Right atrium auricular region (tissue), 2 donors: ENCODE data around the gene SALL1. TPM values are rescaled to one million over a fixed set of nuclear protein-coding genes. Genes with fewer than 3 reads are reported as not detected.

Source experiments
- DNase-seq: peaks from one replicate; pipeline ENCODE4 v3.0.0-alpha.2; 2019; ENCODE audit warnings: low spot score
- H3K27ac ChIP-seq, 2 donors: fragments of 200-600 bp; sonication (generic); 1 replicate in 1 of 2; 2 replicates in 1 of 2; pipeline ENCODE4 v1.5.1; 2016 to 2019
- H3K27me3 ChIP-seq, 2 donors: fragments of 200-600 bp; sonication (generic); one replicate each; pipeline versions ENCODE4 v1.5.1 to v1.6.0; 2017 to 2019
- H3K36me3 ChIP-seq: fragments of 200-600 bp; sonication (generic); one replicate; pipeline ENCODE4 v1.5.1; 2016
- H3K4me1 ChIP-seq, 2 donors: fragments of 200-600 bp; sonication (generic); one replicate each; pipeline versions ENCODE4 v1.5.1 to v1.6.0; 2017 to 2019
- H3K4me3 ChIP-seq, 2 donors: fragments of 200-600 bp; sonication (generic); 1 replicate in 1 of 2; 2 replicates in 1 of 2; pipeline ENCODE4 v1.5.1; 2017 to 2019; ENCODE audit warnings: mild to moderate bottlenecking in 1 of 2, moderate library complexity in 1 of 2
- H3K9me3 ChIP-seq, 2 donors: fragments of 200-600 bp; sonication (generic); one replicate each; pipeline ENCODE4 v1.5.1; 2019
- CTCF ChIP-seq, 2 donors: fragments of 200-600 bp; sonication (generic); IDR thresholded peaks; one replicate each; pipeline ENCODE4 v1.5.1; 2019; ENCODE audit warnings: antibody characterized with exemption in 2 of 2
- total RNA-seq, 2 donors: library from RNA; depleted of rRNA; stranded (reverse); fragments of >200 nt; gene quantifications; one replicate each; pipeline ENCODE4 v1.1.0, GENCODE V29; 2016

SALL1 gene
- total RNA-seq, 2 donors from 2014 or later: 1.3 to 6.9 TPM

DNA sequence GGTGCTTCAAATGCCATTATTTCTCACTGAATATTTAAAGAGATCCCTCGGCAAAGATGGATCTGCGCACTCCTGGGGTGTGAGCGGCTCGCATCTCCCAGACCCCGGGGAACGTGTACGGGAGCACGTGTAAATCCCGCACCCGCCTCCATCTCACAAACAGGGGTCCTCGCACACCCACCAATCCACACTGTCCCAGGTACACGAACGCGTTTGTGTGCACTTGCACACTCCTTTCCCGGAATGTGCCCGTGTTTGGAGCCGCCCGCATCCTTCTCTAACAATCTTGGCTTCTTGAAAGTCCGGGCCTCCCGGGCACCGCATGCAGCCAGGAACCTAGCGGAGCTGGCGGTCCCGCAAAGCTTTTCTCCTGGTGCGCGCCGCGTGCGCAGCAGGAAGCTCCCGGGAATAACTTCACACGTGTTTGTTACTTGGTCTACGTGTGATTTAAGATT, 2.5 kb upstream of the SALL1 start:
- H3K9me3 ChIP-seq: no peaks in the 10 kb centered on the region
- H3K36me3 ChIP-seq: no peaks in the 10 kb centered on the region
- DNase-seq: no peak
- TF ChIP-seq CTCF (IDR thresholded peaks at IDR 0.05): no peak
- peaks cover 0 to 43% of the 10 kb centered on the region in 2 donors for H3K4me1 ChIP-seq
- H3K27me3 ChIP-seq: peaks cover 17 to 47% of the 10 kb centered on the region in 2 donors
- H3K4me3 ChIP-seq: no peak overlapping the region
- H3K27ac ChIP-seq: no peak overlapping the region

- Histone ChIP-seq H3K36me3 (no peaks in the 10 kb centered on the region), H3K4me3 (peak overlapping the region; percentile 26 to 54), H3K4me1 (peaks cover 0 to 43% of the 10 kb centered on the region in 2 donors), H3K9me3 (no peaks in the 10 kb centered on the region), H3K27ac (no peak overlapping the region), H3K27me3 (peaks cover 17 to 47% of the 10 kb centered on the region in 2 donors)
- no peak for TF ChIP-seq CTCF (IDR thresholded peaks at IDR 0.05)
- no peak for DNase-seq
Measured at GRCh38 chr16:51152691-51153576, 1.9 kb upstream of the SALL1 start.

DNA sequence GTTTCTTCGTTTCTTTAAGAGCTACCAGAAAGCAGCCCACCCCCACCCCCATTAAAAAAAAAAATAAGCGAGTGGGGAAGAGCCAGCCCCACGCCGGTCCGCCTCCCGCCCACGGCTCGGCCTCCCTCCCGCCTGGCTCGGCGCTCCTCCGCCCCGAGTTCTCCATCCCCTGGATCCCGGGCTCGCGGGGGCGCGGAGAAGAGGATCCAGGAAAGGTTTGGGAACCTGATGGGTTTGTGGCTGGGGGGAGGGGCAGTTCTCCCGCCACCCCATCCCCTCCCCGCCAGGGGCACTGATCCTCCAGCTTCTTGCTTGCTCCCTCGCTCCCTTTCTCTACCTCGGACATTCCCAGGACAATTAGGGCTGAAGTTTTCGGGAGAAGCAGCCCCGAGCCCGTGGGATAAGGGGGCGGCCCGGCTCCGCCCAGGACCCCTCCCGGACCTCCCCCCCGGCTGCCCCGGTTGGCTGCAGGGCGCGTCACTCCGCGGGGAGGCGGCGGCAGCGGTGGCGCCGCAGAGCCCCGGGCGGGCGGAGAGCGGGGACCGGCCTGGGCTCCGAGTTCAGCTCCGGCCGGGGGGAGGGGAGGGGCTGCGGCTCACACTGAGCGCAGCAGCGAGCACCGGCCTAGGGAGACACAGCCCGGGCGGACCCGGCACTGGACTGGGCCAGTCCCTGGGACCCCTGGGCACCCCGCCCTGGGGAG, 1.0 kb upstream of the SALL1 start:
- Histone ChIP-seq H3K27me3 (peaks cover 17 to 47% of the 10 kb centered on the region in 2 donors), H3K27ac (no peak overlapping the region), H3K4me1 (peaks cover 0 to 43% of the 10 kb centered on the region in 2 donors), H3K9me3 (no peaks in the 10 kb centered on the region), H3K36me3 (no peaks in the 10 kb centered on the region), H3K4me3 (peak overlapping the region; percentile 26 to 54)
- TF ChIP-seq CTCF (IDR thresholded peaks at IDR 0.05): no peak
- no peak for DNase-seq

GRCh38 chr16:51151435-51151960, 428 bp upstream of the SALL1 start:
- peak overlapping the region; percentile 26 to 54 for H3K4me3 ChIP-seq
- no peaks in the 10 kb centered on the region for H3K9me3 ChIP-seq
- H3K4me1 ChIP-seq: peaks cover 0 to 43% of the 10 kb centered on the region in 2 donors
- no peak for DNase-seq
- TF ChIP-seq CTCF (IDR thresholded peaks at IDR 0.05): no peak
- peaks cover 17 to 47% of the 10 kb centered on the region in 2 donors for H3K27me3 ChIP-seq
- H3K36me3 ChIP-seq: no peaks in the 10 kb centered on the region
- no peak overlapping the region for H3K27ac ChIP-seq

GRCh38 chr16:51150165-51150887, 744 bp downstream of the SALL1 start:
- Histone ChIP-seq H3K36me3 (no peaks in the 10 kb centered on the region), H3K27ac (no peak overlapping the region), H3K4me3 (peak overlapping the region; percentile 1 to 54), H3K4me1 (peaks cover 0 to 36% of the 10 kb centered on the region in 2 donors), H3K27me3 (peaks cover 17 to 40% of the 10 kb centered on the region in 2 donors), H3K9me3 (no peaks in the 10 kb centered on the region)
- no peak for DNase-seq
- no peak for TF ChIP-seq CTCF (IDR thresholded peaks at IDR 0.05)
